ENCODE measurements around the gene ADPRS.
A peak's percentile ranks its signal among the peaks of the same experiment; 100 is the strongest.

ADPRS gene

DNA sequence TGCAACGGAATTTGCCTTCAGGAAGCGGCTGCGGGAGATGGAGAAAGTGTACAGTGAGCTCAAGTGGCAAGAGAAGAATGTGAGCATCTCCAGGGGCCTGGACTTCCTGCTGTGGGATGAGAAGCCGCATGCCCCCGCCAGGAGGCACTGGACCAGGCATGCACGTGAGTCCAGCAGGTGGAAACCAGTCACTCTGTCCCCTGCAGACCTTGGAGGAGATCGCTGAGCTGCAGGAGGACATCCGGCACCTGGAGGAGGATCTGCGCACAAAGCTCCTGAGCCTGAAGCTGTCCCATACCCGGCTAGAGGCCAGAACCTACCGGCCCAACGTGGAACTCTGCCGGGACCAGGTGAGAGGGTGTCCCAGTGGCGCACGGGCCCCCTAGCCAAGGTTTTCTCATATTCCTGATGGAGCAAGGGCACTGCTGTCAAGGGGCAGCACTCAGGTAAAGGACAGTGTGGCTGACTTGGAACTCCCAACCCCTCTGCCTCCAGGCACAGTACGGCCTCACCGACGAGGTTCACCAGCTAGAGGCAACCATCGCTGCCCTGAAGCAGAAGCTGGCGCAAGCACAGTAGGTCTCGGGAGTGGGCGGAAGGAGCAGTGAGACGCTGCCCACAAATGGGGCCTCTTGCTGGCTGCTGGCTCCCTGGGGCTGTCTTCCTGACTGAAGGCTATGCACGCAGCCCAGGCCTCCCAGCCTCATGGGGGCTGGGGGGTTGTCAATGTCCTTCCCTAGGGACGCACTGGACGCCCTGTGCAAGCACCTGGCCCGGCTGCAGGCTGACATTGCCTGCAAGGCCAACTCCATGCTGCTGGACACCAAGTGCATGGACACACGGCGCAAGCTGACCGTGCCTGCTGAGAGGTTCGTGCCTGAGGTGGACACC lies 1.2 kb upstream of the ADPRS start:
- DNase-seq: no peak

DNA sequence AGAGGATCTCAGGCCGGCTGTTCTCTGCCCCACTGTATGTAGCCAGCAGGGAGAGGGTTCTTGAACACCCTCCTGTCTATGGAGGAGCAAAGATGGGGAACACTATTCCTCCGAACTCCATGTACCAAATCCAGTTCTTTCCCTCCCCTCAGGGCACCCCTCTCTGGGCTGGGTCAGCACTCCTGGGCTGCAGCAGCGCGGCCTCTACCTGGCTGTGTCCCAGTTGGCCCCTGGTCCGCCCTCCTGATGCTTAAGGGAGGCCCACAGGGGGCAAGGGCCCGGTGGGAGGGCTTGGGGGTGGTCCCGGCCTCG lies 471 bp upstream of the ADPRS start:
- no peak for DNase-seq

DNA sequence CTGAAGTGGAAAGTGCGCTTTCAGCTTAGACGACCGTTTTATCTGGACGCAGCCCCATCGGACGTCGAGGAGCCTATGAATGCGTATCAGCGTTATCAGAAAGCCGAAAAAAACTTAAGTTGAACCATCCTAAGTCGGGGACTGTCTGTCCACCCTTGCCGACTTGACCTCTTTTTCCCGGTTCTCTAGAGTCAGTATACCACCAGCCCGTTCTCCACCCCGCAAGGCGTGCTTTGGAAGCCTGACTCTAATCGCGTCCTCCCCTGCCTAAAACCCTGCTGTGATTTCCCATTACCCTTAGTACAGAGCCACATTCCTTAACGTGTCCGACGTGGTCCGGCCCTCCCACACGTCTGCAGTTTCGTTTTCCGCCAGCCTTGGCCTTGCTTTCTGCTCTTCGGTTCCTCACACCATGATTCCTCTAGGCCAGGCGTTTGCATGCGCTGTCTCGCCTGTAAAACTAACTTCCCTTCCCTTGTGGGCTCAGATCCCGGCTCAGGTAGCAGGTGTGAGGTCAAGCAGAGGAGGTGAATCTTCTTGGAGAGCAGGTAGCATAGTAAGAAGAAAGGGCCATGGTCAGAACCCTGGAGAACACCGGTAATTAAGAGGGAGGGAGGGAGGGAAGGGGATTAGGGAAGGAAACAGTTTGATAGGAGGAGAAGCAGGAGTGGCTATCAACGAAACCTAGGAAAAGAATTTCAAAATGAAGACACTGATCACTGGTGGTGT lies 865 bp downstream of the ADPRS start:
- DNase-seq: peak in 3 of 14 donors; percentile 27 to 36 (median 29)

DNA sequence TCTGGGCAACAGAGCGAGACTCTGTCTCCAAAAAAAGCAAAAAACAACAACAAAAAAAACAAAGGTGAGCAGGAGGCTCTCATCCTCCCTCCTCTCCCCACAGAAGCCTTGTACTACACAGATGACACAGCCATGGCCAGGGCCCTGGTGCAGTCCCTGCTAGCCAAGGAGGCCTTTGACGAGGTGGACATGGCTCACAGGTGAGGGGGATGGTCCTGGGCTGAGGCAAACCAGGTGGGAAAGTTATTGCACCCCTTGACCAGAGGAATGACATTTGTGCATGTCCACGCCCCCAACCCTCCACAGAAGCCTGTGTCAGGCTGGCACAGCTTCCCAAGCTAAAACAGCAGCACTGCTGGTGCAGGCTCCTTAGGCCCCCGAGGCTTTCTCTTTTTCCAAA lies 2.4 kb downstream of the ADPRS start:
- DNase-seq: no peak

DNA sequence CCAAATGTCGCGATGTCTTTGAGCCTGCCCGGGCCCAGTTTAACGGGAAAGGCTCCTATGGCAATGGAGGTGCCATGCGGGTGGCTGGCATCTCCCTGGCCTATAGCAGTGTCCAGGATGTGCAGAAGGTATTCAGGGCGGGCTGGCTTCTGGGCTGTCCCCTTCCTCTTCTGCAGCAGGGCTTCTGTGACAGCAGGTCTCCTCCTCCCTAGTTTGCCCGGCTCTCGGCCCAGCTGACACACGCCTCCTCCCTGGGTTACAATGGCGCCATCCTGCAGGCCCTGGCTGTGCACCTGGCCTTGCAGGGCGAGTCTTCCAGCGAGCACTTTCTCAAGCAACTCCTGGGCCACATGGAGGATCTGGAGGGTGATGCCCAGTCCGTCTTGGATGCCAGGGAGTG lies 3.0 kb downstream of the ADPRS start:
- no peak for DNase-seq

DNA sequence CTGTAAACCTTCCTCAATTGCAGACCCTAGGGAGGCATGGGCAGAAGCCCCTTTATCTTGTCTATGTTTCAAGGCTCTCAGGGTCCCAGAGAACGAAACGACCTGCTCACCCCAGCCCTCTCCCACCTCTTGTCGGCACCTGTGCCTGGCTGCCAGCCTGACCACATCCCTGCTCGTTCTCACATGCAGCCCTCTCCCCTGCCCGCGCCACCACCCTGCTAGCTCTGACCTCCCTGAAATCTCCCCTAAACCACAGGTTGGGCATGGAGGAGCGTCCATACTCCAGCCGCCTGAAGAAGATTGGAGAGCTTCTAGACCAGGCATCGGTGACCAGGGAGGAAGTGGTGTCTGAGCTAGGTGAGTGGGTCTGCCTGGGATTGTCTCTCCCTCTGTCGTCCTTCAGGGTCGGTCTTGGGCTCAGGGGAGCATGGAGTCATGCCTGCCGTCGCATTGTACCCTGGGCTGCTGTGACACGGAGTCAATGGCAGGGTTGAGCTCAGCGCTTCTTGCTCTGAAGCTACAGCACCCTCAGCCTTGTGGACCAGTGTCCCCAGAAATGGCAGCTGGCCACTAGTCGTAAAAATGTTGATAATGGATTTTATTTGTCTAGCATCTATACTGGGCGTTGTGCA lies 3.6 kb downstream of the ADPRS start:
- no peak for DNase-seq

DNA sequence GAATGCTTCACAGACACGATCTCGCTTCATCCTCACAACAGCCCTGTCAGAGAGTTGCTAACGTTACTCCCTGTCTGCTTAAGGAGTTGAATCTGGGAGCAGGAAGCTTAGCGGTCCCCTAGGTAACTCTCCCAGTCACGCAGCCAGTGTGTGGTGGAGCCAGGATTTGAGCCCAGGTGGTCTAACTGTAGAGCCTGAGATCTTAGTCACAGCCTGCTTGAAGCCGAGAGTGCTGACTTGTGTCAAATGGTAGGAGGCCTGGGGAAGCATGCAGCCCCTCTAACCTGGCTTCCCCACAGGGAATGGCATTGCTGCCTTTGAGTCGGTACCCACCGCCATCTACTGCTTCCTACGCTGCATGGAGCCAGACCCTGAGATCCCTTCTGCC lies 4.1 kb downstream of the ADPRS start:
- DNase-seq: no peak

DNA sequence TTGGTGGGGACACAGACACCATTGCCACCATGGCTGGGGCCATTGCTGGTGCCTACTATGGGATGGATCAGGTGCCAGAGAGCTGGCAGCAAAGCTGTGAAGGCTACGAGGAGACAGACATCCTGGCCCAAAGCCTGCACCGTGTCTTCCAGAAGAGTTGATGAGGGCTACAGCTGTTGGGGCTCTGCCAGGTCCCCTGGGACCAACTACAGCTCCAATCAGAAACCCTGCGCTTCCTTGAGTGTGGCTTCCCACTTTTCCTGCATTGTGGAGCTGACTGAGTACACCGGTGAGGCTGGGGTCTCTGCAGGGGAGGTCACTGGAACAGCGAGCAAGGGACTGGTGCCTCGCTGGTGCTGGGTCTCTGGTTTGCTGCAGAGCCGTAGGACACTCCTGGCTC lies 4.5 kb downstream of the ADPRS start:
- peak in 2 of 14 donors; percentile 30 to 42 for DNase-seq

DNA sequence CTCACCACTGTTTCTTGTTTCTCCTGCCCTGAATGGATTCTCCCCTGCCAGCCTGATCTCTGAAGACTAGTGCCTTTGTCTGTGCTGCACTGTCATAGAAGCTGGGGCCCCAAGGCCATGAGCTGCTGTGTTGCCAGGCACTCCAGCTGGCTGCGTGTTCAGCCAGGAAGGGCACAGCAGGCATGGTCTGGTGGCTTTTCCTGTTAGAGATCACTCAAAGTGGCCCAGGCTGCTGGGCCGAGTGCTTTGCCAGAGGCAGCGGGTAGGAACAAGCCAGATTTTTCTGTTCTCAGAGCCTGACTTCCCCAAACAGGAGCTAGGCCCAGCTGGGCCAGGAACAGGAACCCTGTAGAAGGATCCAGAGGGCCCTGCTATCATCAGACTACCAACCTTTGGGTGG lies 5.2 kb downstream of the ADPRS start:
- peak in 12 of 14 donors; percentile 46 to 91 (median 82) for DNase-seq

DNA sequence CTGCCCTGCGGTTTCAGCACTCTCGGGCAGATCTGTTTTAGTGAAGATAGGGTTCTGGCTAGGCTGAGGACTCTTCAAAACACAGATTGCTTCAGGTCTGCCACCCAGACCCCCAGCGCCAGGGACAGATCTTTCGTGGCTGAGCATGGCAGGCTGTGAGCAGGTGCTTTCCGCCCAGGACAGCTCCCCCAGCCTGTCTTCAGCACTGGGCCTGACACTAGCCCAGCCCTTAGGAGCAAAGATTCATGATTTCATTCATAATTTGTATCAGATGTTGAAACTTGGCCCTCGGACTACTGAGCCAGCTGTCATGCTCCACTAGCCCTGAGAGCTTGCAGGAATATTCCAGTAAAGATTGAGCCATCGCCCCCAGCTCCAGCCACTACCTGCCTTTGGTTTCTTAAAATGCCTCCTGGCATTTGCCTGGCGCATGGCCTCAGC lies 5.9 kb downstream of the ADPRS start:
- DNase-seq: peak in 1 of 14 donors; percentile 28

DNA sequence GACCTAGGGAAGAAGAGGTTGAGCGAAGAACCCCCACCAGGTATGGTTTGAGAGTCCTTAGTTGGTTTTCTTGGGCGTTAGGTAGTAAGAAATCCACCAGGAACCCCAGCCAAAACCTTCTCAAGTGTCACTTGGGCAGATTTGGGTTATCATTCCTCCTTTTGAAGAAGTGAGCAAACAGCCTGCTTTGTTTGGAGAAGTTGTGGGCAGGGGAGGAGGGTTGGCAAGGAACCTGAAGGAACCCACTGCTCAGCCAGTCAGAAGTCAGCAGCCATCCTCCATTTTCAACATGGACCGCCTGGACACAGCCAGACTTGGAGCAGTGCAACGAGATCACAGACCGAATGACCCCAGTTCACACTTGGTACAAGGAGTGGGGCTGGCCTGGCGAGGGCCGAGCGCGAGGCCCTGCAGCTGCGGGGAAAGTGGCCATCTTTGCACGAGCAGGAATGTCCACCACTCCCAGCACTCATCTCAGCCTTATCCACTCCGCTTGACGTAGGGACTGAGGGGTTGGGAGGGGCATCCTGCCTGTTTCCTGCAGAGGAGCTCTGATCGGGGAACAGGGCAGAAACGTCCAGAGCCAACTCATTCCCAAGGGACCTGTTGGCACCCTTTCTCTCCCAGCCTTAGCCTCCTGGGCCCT lies 7.2 kb downstream of the ADPRS start:
- peak in 1 of 14 donors; percentile 10 for DNase-seq

DNA sequence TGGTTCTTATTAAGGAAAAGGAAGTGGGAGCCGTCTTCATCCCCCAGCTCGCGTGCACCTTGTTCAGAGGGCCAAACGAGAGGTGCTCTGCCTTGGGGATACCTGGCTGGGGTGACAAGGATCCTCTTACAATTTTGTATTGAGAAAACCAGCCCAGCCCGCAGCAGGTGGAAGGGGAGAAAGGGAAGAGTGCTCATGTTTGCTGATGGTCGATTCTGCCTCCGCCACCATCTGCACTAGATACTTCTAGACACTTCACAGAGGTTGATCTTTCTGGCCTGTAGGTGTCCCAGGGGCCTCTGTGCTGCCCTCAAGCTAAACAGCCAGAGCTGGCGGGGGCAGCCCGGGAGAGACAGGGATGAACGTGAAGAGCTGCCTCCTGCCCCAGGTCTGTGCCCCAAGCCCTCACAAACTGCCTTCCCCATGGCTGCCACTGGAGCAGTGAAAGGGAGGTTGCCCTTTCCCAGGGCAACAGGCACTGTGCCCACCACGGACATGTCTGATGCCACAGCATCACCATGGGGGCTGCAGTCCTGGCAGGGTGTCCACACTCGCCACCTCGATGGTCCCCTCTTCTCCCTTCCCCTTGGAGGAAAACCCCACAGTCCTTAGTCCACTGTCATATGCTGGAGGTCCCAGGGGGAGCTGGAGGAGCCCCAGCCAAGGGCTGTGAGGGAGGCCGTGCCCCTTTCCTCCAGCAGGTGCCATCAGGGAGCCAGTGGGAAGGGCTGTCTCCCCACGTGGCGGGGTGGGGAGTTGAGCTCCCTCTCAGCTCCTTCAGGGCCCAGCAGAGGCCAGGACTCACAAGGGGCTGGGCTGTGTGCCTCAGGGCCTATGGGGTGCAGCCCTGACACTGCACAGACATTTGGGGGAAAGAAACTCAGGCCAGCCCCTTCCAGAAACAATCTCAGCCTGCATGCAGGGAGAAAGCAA lies 8.1 kb downstream of the ADPRS start:
- peak in 3 of 14 donors; percentile 17 to 48 (median 18) for DNase-seq

DNA sequence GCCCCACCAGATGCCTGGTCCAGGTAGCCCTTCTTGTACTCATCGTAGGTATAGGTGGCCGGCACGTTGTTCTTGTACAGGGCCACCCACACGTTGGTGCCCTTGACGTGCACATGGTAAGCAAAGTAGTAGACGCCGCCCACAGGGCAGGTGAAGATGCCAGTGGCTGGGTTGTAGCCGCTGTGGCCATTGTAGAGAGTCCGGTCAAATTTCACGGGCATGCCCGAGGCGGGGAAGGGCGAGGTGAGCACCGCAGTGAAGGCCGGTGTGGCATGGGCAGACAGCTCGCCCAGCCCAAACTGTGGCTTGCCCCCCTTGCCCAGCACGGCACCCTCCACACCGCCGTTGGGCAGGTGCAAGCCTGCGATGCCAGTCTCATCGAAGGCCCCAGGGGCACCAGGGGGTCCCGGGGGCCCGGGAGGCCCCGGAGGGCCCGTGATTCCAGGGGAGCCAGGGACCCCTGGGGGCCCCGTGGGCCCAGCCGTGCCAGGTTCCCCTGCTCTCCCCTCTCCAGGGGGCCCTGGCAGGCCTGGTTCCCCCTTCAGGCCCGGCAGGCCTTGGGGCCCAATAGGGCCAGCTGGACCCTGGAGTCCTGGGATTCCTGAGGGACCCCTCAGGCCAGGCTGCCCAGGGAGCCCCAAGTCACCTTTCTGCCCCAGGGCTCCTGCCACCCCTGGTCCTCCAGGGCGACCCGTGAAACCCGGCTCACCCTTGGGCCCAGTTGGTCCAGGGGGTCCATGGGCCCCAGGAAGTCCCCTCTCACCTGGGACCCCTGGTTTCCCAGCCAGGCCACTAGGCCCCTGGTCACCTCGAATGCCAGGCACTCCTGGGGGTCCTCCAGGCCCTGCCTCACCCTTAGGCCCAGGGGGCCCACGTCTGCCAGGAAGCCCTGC lies 9.2 kb downstream of the ADPRS start:
- no peak for DNase-seq

DNA sequence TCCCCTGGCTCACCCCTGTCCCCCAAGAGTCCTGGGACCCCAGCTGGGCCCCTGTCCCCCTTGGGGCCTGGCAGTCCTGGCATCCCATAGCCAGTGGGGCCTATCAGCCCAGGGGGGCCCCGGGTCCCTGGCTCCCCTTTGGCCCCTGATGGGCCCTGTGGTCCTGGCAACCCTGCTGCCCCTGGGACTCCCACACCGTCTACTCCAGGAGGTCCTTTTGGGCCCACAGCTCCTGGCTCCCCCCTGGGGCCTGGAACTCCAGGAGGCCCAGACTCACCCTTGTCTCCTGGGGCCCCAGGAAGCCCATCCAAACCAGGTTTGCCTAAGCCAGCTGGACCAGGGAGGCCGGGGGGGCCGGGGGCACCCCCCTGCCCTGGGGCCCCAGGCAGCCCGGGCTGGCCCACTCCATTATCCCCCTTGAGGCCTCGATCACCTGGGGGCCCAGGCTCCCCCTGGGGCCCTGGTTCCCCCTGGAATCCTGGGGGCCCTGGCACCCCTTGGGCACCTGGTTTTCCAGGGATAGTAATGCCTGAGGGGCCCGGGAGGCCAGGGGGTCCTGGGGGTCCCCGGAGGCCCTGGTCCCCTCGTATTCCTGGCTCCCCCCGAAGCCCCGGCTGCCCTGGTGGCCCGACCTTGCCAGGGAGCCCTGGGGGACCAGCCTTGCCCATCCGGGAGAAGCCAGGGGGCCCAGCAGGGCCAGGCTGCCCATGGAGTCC lies 10.1 kb downstream of the ADPRS start:
- no peak for DNase-seq

DNA sequence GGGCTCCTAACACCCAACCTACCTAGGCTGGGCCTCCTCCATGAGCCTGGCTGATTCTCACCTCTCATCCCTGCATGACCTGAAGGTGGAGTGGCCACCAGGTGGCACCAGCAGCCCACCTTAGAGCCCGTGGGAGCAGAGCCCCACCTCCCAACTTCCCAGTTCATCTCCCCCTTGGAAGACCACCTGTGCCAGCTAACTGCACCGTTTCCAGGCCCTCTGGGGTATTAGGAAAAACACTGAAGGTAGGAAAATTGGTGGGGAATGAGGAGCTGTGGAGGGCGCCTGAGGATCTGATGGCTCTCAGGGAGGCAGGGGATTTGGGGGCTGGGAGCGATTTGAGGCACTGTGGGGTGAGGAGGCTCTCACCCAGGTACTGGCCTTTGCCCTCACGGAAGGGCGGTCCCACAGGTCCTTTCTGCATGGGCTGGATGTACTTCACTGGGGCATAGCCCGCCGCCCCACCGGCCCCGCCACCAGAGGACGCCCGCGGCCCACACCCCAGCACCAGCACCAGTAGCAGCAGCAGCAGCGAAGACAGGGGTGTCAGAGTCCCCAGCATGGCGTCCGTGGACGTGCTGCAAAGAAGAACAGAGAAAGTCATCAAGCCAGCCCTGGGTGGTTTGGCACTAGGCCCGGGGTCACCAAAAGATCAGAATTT lies 11.1 kb downstream of the ADPRS start:
- DNase-seq: peak in 11 of 14 donors; percentile 19 to 67 (median 44)

DNA sequence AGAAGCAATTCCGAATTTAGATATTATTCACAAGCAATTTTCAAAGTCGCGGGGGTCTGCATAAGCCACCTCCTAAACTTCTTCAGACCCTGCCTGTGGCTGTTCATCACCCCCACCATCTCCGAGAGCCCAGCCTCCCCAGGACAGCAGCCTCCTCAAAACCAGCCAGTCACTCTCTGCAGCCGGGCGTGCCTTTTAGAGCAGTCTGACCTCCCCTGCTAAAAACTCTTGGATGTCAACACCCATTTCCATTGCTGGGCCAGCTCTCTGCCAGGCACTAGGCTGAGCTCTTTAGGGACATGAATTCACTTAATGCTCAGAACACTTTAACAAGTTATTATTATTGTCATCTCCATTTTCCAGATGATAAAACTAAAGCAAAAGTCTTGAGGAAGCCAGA lies 11.7 kb downstream of the ADPRS start:
- no peak for DNase-seq

DNA sequence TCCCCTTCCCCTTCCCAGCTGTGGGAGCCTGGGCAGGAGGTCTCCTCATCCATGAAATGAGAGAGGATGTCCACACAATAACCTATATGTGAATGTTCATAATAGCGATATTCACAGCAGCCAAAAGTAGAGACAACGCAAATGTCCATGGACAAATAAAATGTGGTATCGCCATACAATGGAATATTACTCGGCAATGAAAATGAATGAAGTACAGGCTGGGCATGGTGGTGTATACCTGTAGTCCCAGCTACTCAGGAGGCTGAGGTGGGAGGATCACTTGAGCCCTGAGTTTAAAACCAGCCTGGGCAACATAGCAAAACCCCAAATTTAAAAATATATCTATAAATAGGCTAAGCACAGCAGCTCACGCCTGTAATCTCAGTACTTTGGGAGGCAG lies 12.9 kb downstream of the ADPRS start:
- DNase-seq: no peak

DNA sequence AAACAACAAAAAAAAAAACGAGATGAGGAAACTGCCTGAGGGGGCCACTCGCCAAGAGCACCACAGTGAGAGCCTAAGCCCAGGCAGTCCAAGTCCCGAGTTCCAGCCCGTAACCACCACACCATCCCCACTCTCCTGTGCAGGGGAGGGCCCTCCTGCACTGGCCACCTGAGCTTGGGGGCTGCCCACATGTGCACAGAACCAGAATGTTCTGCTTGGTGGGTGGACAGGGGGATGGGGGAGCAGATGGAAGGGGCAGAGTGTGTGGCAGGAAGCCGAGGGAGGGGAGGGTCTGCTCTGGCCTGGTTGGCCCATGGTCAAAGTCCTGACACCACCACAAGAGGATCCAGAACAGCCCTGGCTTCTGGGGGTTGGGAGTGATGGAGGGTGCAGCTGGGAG lies 17.6 kb downstream of the ADPRS start:
- no peak for DNase-seq

DNA sequence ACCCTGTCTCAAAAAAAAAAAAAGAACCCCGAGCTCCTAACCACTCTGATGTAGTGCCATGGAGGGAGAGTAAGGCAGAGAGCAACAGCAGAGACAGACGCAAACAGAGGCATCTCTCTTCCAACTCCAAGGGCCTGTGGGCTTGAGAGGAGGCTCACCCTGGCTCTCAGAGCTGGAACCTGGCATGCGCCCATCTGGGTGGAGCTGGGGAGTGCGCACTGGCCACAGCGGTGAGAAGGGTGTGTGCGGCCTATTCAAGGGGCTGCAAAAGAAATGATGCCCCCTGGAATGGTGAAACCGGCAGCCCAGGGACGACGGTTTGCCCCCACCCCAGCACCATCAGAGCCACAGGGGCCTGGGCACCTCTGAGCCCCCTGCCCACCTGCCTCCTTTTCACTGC lies 18.7 kb downstream of the ADPRS start:
- DNase-seq: no peak
